ENCODE measurements around the gene CYP1B1. TPM values are rescaled to one million over a fixed set of nuclear protein-coding genes. Genes with fewer than 3 reads are reported as not detected.
"Not testable (repeated sequence)": the region's sequence is repeated elsewhere in the genome, so short reads cannot be mapped to it uniquely, and the experiment has no call there.

The CYP1B1 gene
- total and polyA plus RNA-seq, 7 donors: 1.4 to 24.6 (median 12.2) TPM

GRCh38 chr2:38092196-38092902 is 16.4 kb upstream of the CYP1B1 start:
- no peaks in the 10 kb centered on the region for H3K9me3 ChIP-seq
- DNase-seq: peak; percentile 82
- intact Hi-C loops (cut with DNase I): no loop called here
- no peaks in the 10 kb centered on the region for H3K27me3 ChIP-seq
- no peaks in the 10 kb centered on the region for H3K36me3 ChIP-seq
- no peak overlapping the region for H3K4me3 ChIP-seq
- peaks cover 0 to 14% (median 9%) of the 10 kb centered on the region in 4 donors for H3K4me1 ChIP-seq
- peak overlapping the region; percentile 11 to 66 (median 42) for H3K27ac ChIP-seq
- WGBS, 2 donors: 58 to 83% methylated on average over 11 of the region's 11 CpGs
- TF ChIP-seq POLR2AphosphoS5 (IDR thresholded peaks at IDR 0.05): peak in 3 of 4 donors; percentile 12 to 53 (median 38)
- TF ChIP-seq, protein P1, sequence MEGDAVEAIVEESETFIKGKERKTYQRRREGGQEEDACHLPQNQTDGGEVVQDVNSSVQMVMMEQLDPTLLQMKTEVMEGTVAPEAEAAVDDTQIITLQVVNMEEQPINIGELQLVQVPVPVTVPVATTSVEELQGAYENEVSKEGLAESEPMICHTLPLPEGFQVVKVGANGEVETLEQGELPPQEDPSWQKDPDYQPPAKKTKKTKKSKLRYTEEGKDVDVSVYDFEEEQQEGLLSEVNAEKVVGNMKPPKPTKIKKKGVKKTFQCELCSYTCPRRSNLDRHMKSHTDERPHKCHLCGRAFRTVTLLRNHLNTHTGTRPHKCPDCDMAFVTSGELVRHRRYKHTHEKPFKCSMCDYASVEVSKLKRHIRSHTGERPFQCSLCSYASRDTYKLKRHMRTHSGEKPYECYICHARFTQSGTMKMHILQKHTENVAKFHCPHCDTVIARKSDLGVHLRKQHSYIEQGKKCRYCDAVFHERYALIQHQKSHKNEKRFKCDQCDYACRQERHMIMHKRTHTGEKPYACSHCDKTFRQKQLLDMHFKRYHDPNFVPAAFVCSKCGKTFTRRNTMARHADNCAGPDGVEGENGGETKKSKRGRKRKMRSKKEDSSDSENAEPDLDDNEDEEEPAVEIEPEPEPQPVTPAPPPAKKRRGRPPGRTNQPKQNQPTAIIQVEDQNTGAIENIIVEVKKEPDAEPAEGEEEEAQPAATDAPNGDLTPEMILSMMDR (IDR thresholded peaks at IDR 0.05): no peak

DNA sequence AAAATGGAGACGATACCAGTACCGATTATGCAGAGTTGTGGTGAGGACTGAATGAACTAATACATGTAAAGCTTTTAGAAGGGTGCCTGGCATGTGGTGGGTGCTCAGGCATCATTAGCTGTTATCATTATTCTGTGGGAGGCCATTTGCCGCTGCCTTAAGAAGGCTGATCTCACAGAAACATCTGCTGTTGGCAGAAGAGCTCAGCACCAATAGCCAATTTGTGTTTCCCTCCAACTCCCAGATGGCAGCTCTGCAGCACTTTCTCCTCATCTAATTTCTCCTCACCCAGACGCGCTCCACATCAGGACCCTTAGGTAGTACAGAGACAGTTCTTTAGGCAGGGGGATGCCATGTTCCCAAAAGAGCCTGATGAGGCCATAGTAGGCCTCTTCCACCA is 15.8 kb upstream of the CYP1B1 start:
- TF ChIP-seq EP300 (IDR thresholded peaks at IDR 0.05): no peak
- TF ChIP-seq POLR2A (IDR thresholded peaks at IDR 0.05): no peak
- no peak for TF ChIP-seq POLR2AphosphoS5 (IDR thresholded peaks at IDR 0.05)
- TF ChIP-seq, protein P1 (IDR thresholded peaks at IDR 0.05): no peak
- no peak for DNase-seq
- H3K9me3 ChIP-seq: no peaks in the 10 kb centered on the region
- WGBS, 2 donors: 90 to 96% methylated on average over 5 of the region's 5 CpGs
- H3K4me1 ChIP-seq: peaks cover 0 to 11% (median 8%) of the 10 kb centered on the region in 4 donors
- intact Hi-C loops (cut with DNase I): no loop called here
- no peaks in the 10 kb centered on the region for H3K36me3 ChIP-seq
- no peak overlapping the region for H3K4me3 ChIP-seq
- H3K27me3 ChIP-seq: no peaks in the 10 kb centered on the region
- H3K27ac ChIP-seq: peak overlapping the region in 2 of 4 donors; percentile 39 to 66

DNA sequence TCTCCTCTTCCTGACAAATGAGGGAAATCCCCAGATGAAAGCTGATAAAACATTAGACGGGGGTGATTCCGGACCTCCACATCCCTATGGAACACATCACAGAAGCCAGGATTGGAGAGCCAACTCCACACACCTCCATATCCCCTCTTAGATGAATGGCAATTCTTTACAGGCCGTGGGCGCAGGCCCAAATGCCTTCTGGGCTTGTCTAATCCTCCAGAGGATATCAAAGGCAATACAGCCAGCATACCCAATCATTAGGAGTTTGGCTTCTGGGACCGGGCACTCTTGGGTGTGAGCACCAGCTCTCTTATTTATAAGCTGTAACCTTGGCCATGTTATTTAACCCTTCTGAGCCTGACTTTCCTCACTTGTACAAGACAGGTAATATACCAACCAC is 15.0 kb upstream of the CYP1B1 start:
- no peaks in the 10 kb centered on the region for H3K9me3 ChIP-seq
- H3K4me3 ChIP-seq: no peak overlapping the region
- intact Hi-C loops (cut with DNase I): no loop called here
- TF ChIP-seq, protein P1 (IDR thresholded peaks at IDR 0.05): no peak
- TF ChIP-seq POLR2AphosphoS5 (IDR thresholded peaks at IDR 0.05) (no peak), POLR2A (IDR thresholded peaks at IDR 0.05) (no peak), EP300 (IDR thresholded peaks at IDR 0.05) (no peak)
- H3K36me3 ChIP-seq: no peaks in the 10 kb centered on the region
- no peak for DNase-seq
- 85 to 87% methylated on average over 5 of the region's 5 CpGs for WGBS, 2 donors
- peak overlapping the region in 1 of 4 donors; percentile 66 for H3K27ac ChIP-seq
- H3K27me3 ChIP-seq: no peaks in the 10 kb centered on the region
- H3K4me1 ChIP-seq: peaks cover 0 to 3% (median 2%) of the 10 kb centered on the region in 4 donors

DNA sequence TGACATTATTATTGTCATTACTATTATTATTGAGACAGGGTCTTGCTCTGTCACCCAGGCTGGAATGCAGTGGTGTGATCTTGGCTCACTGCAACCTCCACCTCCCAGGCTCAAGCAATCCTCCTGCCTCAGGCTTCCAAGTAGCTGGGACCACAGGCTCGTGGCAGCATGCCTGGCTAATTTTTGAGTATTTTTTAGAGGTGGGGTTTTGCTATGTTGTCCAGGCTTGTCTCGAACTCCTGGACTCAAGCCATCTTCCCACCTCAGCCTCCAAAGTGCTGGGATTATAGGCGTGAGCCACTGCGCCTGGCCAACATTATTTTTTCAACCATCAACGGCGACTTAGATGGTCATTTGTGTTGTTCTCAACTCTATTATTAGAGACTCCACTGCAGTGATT is 14.3 kb upstream of the CYP1B1 start:
- H3K27me3 ChIP-seq; H3K4me3 ChIP-seq; H3K27ac ChIP-seq; DNase-seq; H3K36me3 ChIP-seq; intact Hi-C loops (cut with DNase I); H3K4me1 ChIP-seq; H3K9me3 ChIP-seq: not testable (repeated sequence)
- 89 to 92% methylated on average over 6 of the region's 6 CpGs for WGBS, 2 donors

DNA sequence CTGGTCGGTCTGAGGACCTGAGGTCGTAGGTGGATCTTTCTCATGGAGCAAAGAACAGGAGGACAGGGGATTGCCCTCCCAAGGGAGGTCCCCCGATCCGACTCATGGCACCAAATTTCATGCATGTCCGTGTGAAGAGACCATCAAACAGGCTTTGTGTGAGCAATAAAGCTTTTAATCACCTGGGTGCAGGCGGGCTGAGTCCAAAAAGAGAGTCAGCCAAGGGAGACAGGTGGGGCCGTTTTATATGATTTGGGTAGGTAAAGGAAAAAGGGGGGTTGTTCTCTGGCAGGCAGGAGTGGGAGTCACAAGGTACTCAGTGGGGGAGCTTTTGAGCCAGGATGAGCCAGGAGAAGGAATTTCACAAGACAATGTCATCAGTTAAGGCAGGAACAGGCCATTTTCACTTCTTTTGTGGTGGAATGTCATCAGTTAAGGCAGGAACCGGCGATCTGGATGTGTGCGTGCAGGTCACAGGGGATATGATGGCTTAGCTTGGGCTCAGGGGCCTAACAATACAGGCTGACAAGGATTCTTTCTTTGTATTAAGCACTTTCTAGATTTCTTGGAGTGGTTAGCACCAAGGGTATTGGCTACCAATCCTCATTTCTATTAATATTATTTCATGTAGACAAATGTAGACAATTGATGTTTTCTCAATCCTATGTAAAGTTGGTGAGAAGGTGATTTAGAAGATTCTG is 10.2 kb upstream of the CYP1B1 start:
- H3K36me3 ChIP-seq; H3K9me3 ChIP-seq; H3K4me1 ChIP-seq; H3K27ac ChIP-seq; H3K4me3 ChIP-seq; DNase-seq; H3K27me3 ChIP-seq; intact Hi-C loops (cut with DNase I): not testable (repeated sequence)
- WGBS, 2 donors: 53 to 80% methylated on average over 10 of the region's 10 CpGs

GRCh38 chr2:38084556-38084955 is 8.6 kb upstream of the CYP1B1 start:
- H3K4me3 ChIP-seq; H3K27ac ChIP-seq; H3K4me1 ChIP-seq; H3K9me3 ChIP-seq; intact Hi-C loops (cut with DNase I); H3K36me3 ChIP-seq; H3K27me3 ChIP-seq; DNase-seq: not testable (repeated sequence)
- 76 to 81% methylated on average over 8 of the region's 8 CpGs for WGBS, 2 donors

GRCh38 chr2:38082727-38083126 is 6.8 kb upstream of the CYP1B1 start:
- H3K9me3 ChIP-seq; H3K4me3 ChIP-seq; H3K27ac ChIP-seq; H3K27me3 ChIP-seq; DNase-seq; H3K36me3 ChIP-seq; intact Hi-C loops (cut with DNase I); H3K4me1 ChIP-seq: not testable (repeated sequence)
- WGBS, 2 donors: 89 to 91% methylated on average over 9 of the region's 9 CpGs

Data from sigmoid colon (tissue), 7 donors.